ENCODE data around the gene TTLL6. TPM values are rescaled to one million over a fixed set of nuclear protein-coding genes. Genes with fewer than 3 reads are reported as not detected.

The TTLL6 gene
- total RNA-seq, 1 donor, result not detected

DNA sequence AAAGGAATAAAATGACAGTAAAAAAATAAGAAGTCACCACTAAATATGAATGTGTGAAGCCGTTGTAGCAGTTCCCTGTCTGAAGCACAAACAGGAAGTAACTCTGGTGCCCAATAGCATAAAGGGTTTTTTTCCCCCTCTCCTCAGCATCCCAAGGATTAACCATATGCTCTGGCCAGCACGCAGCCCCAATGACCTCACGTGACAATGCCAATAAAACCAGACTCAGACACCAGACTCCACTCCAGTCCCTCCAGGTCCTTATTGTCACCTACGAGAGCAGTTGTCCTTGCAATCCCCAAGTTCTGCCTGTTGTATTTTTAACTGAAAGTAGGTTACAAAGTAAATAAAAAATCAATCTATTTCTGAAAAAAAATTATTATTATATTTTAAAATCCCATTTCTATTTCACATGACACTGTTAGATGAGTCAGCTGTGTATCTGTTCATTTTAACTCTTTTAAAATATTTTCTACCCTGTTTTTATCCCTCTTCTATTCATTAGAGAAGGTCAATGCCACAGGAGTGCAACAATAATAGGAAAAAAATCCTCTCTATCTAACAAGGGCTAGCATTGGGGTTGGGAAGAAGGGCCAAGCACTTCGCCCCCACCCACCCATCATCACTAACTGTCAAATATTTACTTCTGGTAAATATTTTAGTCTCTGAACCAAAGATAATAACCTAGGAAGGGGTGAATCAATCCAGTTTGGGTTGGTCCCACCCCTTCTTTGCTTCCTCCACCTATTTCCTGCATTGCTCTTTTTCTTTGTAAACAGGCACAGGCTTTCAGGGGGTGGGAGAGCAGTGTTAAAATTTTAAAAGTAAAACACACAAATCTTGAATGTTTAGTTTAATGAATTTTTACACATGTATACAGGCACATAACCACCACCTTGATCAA is 101.3 kb downstream of the TTLL6 start:
- H3K27me3 ChIP-seq (ENCODE audit: insufficient read depth, low read length), result peaks cover 66% of the 10 kb centered on the region
- TF ChIP-seq, protein P1, sequence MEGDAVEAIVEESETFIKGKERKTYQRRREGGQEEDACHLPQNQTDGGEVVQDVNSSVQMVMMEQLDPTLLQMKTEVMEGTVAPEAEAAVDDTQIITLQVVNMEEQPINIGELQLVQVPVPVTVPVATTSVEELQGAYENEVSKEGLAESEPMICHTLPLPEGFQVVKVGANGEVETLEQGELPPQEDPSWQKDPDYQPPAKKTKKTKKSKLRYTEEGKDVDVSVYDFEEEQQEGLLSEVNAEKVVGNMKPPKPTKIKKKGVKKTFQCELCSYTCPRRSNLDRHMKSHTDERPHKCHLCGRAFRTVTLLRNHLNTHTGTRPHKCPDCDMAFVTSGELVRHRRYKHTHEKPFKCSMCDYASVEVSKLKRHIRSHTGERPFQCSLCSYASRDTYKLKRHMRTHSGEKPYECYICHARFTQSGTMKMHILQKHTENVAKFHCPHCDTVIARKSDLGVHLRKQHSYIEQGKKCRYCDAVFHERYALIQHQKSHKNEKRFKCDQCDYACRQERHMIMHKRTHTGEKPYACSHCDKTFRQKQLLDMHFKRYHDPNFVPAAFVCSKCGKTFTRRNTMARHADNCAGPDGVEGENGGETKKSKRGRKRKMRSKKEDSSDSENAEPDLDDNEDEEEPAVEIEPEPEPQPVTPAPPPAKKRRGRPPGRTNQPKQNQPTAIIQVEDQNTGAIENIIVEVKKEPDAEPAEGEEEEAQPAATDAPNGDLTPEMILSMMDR (IDR thresholded peaks at IDR 0.05; ENCODE audit: extremely low read depth, low read depth, low read length), result no peak

More for the DNA sequence above, 101.3 kb downstream of the TTLL6 start:
- Histone ChIP-seq H3K79me2 (ENCODE audit: insufficient read depth, low read length) (no peaks in the 10 kb centered on the region), H3K4me3 (ENCODE audit: insufficient read depth, low read length) (no peak overlapping the region), H3K27ac (ENCODE audit: low read depth, low read length) (no peak overlapping the region), H3K4me1 (ENCODE audit: insufficient read depth, low read length) (no peaks in the 10 kb centered on the region), H3K36me3 (ENCODE audit: insufficient read depth, low read length) (no peaks in the 10 kb centered on the region), H2AFZ (ENCODE audit: low read length) (no peak overlapping the region), H3K9me3 (ENCODE audit: low read depth, low read length) (no peaks in the 10 kb centered on the region), H4K20me1 (ENCODE audit: insufficient read depth, low read length) (no peaks in the 10 kb centered on the region), H3K4me2 (ENCODE audit: insufficient read depth, low read length) (no peak overlapping the region)
- DNase-seq (ENCODE audit: insufficient read length, low spot score, missing footprints), result no peak

Small RNAs within 50 kb of the gene (small RNA-seq; reads per million reads assigned to genes)
- gene COX6B1P2, result not detected
- gene MIR3185, result not detected
- gene RF02132, result not detected
- not detected for gene RF02133
- gene RN7SL125P, result not detected

Other genes with a start within 250 kb of the TTLL6 start
- 0.29 and 0.36 TPM in 2 replicates for gene HOXB4, start 238.9 kb downstream of the TTLL6 start, total RNA-seq
- gene HOXB3, start 227.0 kb downstream of the TTLL6 start, total RNA-seq, result 1.5 and 1.8 TPM in 2 replicates
- gene HOXB5, start 223.4 kb downstream of the TTLL6 start, total RNA-seq, result not detected in 2 replicates
- 0.59 and 0.72 TPM in 2 replicates for gene HOXB6, start 212.2 kb downstream of the TTLL6 start, total RNA-seq
- gene HOXB7, start 206.2 kb downstream of the TTLL6 start, total RNA-seq, result 0.36 TPM in 1 of 2 replicates, not detected in the other
- not detected in 2 replicates for gene HOXB8, start 201.9 kb downstream of the TTLL6 start, total RNA-seq
- gene HOXB9, start 190.9 kb downstream of the TTLL6 start, total RNA-seq, result not detected in 2 replicates
- 0.88 TPM in 1 of 2 replicates, not detected in the other for gene PRAC1, start 94.7 kb downstream of the TTLL6 start, total RNA-seq
- gene PRAC2, start 94.0 kb downstream of the TTLL6 start, total RNA-seq, result not detected in 2 replicates
- not detected in 2 replicates for gene HOXB13, start 88.5 kb downstream of the TTLL6 start, total RNA-seq
- gene CALCOCO2, start 13.8 kb upstream of the TTLL6 start, total RNA-seq, result 103 and 105 TPM in 2 replicates
- gene ATP5MC1, start 75.6 kb upstream of the TTLL6 start, total RNA-seq, result 17.4 and 21.7 TPM in 2 replicates
- gene UBE2Z, start 91.2 kb upstream of the TTLL6 start, total RNA-seq, result 91.3 and 98.8 TPM in 2 replicates
- gene SNF8, start 127.6 kb upstream of the TTLL6 start, total RNA-seq, result 63.7 and 72.5 TPM in 2 replicates
- gene GIP, start 151.4 kb upstream of the TTLL6 start, total RNA-seq, result not detected in 2 replicates
- 0.59 and 1.4 TPM in 2 replicates for gene IGF2BP1, start 180.2 kb upstream of the TTLL6 start, total RNA-seq

Data from osteoblast (primary cell).